Muscle of arm (tissue), 12 donors: ENCODE results near the gene HOXB7. TPM values are rescaled to one million over a fixed set of nuclear protein-coding genes. Genes with fewer than 3 reads are reported as not detected.

Experiments
- DNase-seq: peaks from one replicate; pipeline ENCODE4 v3.0.0-alpha.2; 2013
- polyA plus RNA-seq, 12 donors: library from polyadenylated mRNA; unstranded; fragments of 120-200 nt; gene quantifications; one replicate each; pipeline ENCODE4 v1.2.1, GENCODE V29; 2013; ENCODE audit not compliant: insufficient read length in 12 of 12

HOXB7 gene
- polyA plus RNA-seq, 12 donors = 1.5 to 12.5 (median 2.2) TPM; not detected in 1

DNA sequence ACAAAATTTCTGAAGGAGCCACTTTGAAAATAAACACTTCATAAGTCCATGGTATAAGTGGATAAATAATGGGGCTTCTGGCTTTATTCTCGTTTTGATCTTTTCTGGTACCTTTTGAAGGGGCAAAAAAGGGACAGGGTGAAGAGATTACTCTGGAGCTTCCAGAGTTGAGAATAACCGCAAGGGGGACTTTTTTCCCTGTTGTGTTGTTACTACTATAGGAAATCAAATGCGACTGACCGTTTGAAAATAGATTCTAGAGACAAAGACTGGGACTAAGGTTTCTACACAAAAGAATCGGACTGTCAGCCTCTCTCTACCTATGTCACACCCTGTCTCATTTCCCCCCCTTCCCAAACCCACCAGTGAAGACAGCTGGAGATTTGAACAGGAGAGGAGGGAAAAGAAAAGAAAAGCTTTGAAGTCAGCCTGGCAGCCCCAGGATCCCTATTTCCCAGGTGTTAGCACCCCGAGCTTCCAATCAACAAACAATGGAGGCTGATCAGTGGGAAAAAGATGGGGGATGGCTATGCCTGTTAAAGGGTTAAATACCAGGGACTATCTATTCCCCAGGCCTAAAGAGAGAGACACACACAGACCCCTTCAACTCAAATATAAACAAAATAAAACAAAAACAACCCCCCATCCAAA is 41.0 kb downstream of the HOXB7 start:
- no peak for DNase-seq

GRCh38 chr17:48569240-48569582 is 41.6 kb downstream of the HOXB7 start:
- DNase-seq = no peak

GRCh38 chr17:48568499-48569239 is 42.1 kb downstream of the HOXB7 start:
- DNase-seq = no peak

DNA sequence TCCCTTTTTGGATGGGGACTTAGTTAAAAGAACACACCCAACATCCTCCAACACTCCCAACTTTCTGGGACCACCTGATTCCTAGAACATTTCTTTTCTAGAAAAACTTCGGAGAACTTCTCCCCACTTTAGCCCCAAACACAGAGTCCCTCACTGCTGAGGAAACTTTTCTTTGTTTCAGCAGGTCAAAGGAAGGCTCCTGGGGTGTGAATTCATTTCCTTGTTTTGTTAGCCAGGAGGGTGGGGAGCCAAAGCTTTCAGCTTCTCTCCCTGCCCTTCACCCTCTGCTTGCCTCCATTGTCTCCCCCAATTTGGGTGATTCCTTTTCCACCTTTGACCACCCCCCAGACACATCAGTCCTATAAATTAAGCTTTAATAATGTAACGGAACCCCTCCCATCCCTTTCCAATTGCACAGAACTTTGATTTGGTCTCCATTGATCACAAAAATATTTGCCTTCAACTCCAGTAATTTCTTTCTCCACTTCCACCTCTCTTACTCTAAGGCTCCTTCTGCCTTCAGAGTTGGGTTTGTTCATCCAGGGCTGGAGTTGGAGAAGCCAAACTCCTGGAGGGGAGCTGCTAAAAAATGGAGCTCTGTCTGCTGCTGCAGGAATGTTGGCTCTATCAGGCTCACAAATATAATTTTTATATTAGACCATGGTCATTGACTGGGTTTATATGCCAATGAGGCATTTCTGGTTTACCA is 43.0 kb downstream of the HOXB7 start:
- DNase-seq = no peak

DNA sequence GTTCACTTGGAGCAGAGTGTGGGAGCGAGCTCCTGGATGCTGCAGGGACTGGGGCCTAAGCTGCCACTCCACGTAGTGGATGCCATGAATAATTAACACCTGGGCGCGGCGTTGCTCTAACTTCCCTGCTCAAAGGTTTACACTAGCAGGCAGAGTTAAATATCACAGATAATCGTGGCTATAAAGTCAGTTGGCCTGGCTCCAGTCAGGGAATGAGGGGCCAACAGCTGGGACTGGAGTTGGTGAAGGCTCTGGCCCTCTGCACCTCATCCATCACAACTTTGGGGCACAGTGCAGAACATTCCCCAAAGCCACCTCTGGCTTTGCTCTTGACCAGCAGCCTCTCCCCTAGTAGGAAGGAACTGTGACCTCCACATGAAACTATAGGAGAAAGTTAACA is 43.6 kb downstream of the HOXB7 start:
- no peak for DNase-seq

DNA sequence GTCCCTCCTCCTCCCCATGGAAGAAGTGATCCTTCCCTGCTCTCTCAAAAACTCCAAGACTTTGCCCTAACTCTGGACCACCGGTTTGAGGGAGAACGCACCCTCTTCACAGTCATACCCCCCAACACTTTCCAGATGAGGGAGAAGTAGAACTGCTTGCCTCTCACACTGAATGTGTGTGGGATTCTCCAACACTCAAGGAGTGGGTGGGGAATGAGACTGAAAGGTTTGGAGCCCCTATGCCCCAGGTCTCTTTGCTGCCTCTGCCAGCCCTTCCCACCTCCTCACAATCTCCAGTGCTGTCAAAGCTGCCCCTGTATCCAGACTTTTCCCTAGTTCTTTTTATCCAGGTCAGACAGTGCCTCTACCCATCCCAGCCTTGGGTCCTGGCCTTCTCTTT is 44.1 kb downstream of the HOXB7 start:
- DNase-seq = no peak

GRCh38 chr17:48565925-48566710 is 44.7 kb downstream of the HOXB7 start:
- DNase-seq = no peak

DNA sequence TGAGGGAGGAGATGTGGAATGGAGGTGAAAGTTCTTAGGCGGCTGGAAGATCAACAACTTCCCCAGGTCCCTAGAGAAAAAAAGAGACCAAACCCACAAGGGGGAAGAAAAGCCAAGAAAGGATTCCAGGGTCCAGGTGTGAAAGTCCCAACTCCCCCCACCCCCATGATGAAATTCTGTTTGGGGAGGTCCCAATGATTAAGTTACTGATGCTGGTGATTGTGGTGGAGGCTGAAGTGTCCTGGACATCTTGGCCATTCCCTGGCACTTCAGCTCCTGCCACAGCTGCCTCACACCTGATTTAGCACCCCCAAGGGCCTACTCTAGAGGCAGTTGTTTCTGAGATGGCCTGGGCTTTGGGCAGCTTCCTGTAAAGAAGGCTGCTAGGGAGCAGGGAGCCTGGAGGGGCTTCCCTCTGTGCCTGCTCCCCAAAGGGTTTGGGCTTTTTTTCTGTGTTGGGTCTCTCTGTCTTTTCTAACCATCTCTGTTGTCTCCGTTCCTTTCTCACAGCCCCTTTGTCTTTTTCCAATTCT is 45.7 kb downstream of the HOXB7 start:
- no peak for DNase-seq

DNA sequence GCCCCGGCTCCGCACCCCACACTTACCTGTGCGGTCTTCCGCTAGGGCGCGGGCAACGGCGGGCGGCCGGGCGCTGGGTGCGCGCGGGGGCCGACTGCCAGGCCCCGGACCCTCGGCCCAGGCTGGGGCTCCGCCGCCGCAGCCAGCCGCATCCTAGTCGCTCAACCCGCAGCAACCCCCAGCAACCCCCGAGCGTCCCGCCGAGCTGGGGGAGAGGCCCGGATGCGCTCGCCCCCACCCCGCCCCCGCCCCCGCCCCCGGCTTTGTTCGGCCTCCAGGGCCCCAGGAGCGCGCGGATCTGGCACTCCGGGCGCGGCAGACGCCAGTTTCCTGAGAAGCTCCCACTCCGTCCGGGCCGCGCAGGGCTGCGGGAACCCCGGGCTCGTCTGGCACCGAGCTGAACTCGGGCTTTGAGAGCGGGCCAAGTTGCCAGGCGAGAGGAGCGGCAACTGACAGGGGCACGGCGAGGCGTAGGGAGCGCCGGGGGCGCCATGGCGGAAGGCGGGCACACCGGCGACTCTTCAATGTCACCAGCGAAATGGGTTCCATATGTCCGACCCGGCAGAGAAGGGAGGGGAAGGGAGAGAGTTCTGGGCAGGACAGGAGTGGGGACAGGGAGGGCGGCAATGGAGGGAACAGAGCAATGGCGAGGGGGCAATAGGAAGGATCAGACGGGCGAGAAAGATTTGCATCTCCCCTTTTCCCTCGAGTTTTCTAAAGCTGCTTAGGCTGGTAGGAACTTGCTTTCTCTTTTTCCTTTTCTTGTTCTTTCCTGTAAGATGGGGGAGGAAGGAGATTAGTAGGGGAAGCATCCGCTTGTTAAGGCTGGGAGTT is 46.4 kb downstream of the HOXB7 start:
- DNase-seq = no peak

- DNase-seq = no peak
Observed at GRCh38 chr17:48563867-48564187, 47.0 kb downstream of the HOXB7 start.

DNA sequence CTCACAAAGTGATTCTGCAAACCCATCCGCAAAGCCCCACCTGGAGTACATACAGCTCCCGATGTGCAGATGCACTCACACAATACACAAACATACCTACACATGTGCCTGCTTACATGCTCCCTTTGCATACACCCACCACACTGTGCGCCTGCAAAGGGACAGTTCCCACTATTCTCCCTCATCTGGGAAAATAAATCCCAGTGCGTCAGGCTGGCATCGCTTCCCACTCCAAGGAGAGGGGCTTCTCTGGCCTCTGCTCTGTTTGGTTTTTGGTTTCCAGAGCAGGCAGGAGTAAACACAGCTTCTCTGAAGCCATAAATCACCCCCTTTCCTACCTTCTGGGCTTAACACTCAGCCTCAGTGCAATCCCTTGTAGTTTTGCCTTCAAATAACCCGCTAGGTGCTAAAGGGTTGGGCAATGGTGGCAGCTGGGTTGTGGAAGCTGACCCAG is 47.4 kb downstream of the HOXB7 start:
- DNase-seq = no peak

DNA sequence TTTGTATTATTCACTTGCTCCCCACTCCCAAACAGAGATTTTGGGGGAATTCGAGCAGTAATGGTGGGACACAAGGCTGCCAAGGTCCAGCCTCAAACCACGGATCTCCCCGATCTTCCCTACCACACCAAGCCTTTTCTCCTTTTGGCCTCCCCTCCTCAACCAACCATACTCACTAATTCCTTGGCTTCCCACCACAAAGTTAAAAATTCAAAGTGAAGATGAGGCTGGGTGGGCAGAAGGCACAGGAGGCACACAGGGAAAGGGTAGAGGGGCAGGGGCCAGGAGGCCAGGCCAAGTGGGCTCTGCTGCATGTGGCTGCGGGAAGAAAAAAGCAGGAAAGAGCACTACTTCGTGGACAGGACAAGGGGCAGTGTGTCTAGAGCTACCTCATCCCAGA is 47.9 kb downstream of the HOXB7 start:
- no peak for DNase-seq

GRCh38 chr17:48561884-48562810 is 48.7 kb downstream of the HOXB7 start:
- DNase-seq = no peak

DNA sequence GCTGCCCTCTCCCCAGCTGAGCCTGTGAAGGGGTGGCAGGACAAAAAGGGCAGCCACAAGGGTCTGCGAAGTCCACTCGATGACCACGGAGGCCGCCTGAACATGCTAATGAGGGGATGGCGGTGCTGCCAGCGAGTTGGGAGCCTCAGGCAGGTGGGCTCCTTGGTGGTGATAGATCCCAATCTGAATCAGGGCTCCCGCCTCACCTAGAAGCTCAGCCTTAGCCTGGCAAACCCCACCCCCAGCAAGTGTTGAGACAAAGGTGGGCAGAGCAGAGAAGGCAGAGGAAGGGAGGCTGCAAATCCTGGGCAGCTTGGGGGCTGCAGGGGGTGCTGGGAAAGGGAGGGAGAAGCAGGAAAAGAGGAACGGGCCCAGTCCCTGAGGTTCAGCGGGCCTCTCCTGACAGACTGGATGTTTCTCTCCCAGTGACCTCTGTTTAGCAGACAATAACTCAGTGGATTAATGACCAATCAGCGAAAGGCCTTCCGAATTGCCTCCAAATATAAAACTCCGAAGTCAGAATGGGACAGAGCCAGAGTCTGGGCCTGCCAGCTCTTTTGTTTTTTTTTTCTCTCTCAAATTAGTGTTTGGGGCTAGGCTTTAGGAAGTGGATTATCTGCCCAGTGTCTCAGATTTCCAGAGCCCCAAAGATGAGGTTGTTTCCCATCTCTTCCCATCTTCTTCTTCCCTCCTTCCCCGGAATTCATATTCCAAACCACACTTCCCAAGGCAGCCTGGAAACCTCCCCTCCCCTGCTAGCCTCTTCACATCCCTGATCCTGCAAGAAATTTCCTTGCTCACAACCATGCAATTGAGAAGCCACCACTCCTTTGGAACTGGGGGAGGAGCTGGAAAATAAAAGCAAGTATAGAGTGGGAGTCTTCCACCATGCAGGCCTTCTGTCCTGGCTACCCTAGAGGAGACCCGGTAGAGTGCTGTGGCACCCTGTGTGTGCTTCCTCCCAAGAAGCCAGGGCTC is 50.7 kb downstream of the HOXB7 start:
- no peak for DNase-seq

DNA sequence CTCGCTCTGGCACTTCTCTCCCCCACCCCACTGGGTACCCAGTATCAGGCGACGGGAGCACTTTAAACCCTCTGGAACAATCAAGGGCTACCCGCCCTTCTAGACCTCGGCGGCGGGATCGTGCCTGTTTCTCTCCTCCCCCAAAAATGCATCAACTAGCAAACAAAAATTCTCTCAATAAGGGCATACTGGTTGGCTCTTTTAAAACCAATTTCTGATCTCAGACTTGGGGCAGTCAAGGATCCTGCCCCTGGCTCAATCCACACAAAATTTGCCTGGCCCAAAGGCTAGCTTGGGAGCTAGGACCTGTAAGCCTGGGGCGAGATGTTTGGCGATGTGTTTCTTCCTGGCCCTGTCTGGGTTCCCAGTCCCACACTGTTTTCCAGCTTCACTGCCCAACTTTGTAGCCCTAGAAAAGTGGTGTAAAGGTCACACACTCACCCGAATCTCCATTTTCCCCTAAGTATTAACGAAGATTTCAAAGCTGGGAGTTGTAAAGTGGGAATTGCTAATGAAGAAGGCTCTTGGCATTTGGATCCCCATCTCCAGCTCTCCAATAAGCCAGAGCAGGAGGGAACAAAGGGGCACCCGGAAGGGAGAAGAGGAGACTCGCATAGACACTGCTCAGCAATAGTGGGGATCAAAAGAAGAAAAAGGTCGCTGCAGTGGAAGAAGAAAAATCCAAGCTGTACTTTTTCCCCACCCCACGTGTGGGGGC is 51.5 kb downstream of the HOXB7 start:
- DNase-seq = no peak

DNA sequence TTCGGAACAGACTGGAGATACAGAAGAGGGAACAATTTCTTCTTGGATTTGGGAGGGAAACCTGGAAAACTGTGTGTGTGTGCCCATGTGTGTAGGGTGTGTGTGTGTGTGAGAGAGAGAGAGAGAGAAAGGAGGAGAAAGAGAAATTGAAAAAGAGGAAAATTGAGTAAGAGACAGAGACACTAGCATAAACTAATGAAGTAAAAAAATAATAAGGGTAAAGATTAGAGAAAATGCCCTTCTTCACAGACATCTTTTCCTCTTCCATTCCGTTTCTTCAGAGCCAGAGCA is 52.0 kb downstream of the HOXB7 start:
- DNase-seq = no peak

GRCh38 chr17:48558057-48558830 is 52.6 kb downstream of the HOXB7 start:
- no peak for DNase-seq
